Fibroblast of lung (primary cell): ENCODE measurements around the gene SEC31A. TPM values are rescaled to one million over a fixed set of nuclear protein-coding genes. Genes with fewer than 3 reads are reported as not detected.

Experiments used
- DNase-seq, 2 donors: peaks; one replicate each; pipeline versions ENCODE4 v3.0.0 to v3.0.0-alpha.2; 2010; ENCODE audit warnings: low read depth in 2 of 2
- H2AFZ ChIP-seq: 2 replicates; pipeline ENCODE4 v1.5.1; 2012; ENCODE audit warnings: low read length, control low read depth, inconsistent platforms
- H3K27ac ChIP-seq: 2 replicates; pipeline ENCODE4 v1.5.1; 2011; ENCODE audit warnings: low read length, control low read depth; ENCODE audit not compliant: insufficient read depth
- H3K27me3 ChIP-seq: 2 replicates; pipeline ENCODE4 v1.5.1; 2011; ENCODE audit warnings: mild to moderate bottlenecking, low read length; ENCODE audit not compliant: control insufficient read depth, insufficient read depth
- H3K36me3 ChIP-seq: 2 replicates; pipeline ENCODE4 v1.5.1; 2011; ENCODE audit warnings: low read length; ENCODE audit not compliant: control insufficient read depth, insufficient read depth
- H3K4me1 ChIP-seq: 2 replicates; pipeline ENCODE4 v1.5.1; 2011; ENCODE audit warnings: low read length; ENCODE audit not compliant: control insufficient read depth, insufficient read depth; ENCODE audit errors: extremely low read depth
- H3K4me2 ChIP-seq: 2 replicates; pipeline ENCODE4 v1.5.1; 2011; ENCODE audit warnings: low read length, control low read depth; ENCODE audit not compliant: insufficient read depth; ENCODE audit errors: extremely low read depth
- H3K4me3 ChIP-seq, 4 experiments: fragments of 200-600 bp in 1 of 4; sonication (generic) in 1 of 4; replicated peaks in 1 of 4; 2 replicates each; pipeline ENCODE4 v1.5.1; 2011 to 2016; ENCODE audit warnings: low read length in 4 of 4, low read depth in 3 of 4, mild to moderate bottlenecking in 3 of 4, control low read depth in 2 of 4, inconsistent platforms in 1 of 4, mixed read lengths in 1 of 4; ENCODE audit not compliant: insufficient read depth in 1 of 4; ENCODE audit errors: control extremely low read depth in 1 of 4
- H3K79me2 ChIP-seq: 2 replicates; pipeline ENCODE4 v1.5.1; 2012; ENCODE audit warnings: mild to moderate bottlenecking, low read length, inconsistent platforms; ENCODE audit not compliant: control insufficient read depth, insufficient read depth
- H3K9ac ChIP-seq: 2 replicates; pipeline ENCODE4 v1.5.1; 2011; ENCODE audit warnings: mild to moderate bottlenecking, low read length, control low read depth; ENCODE audit not compliant: insufficient read depth
- H3K9me3 ChIP-seq: 2 replicates; pipeline ENCODE4 v1.5.1; 2012; ENCODE audit warnings: low read depth, low read length; ENCODE audit not compliant: control insufficient read depth, insufficient read depth
- H4K20me1 ChIP-seq: 2 replicates; pipeline ENCODE4 v1.5.1; 2011; ENCODE audit warnings: low read length; ENCODE audit not compliant: control insufficient read depth, insufficient read depth; ENCODE audit errors: extremely low read depth
- EZH2 ChIP-seq: IDR thresholded peaks from 2 replicates; pipeline ENCODE4 v1.5.1; 2012; ENCODE audit warnings: low read length, control low read depth, mild to moderate bottlenecking; ENCODE audit errors: missing control alignments
- polyA plus RNA-seq, 2 donors: library from polyadenylated mRNA; depleted of rRNA in 1 of 2; stranded (reverse) in 1 of 2; unstranded in 1 of 2; fragments of >200 nt; gene quantifications; 2 replicates each; pipeline ENCODE4 v1.2.1, GENCODE V29; 2011 to 2012; ENCODE audit warnings: missing spikeins in 1 of 2
- total RNA-seq: library from RNA; depleted of rRNA; stranded (reverse); fragments of >200 nt; gene quantifications from 2 replicates; pipeline ENCODE4 v1.2.1, GENCODE V29; 2014
- TF ChIP-seq, protein P1 (sequence below), 2 donors: IDR thresholded peaks in 1 of 2; conservative IDR thresholded peaks in 1 of 2; 1 replicate in 1 of 2; 2 replicates in 1 of 2; pipeline ENCODE4 v1.5.1; 2011 to 2012; ENCODE audit warnings: low read length in 2 of 2, control low read depth in 1 of 2, inconsistent platforms in 1 of 2, low read depth in 1 of 2, mild to moderate bottlenecking in 1 of 2

SEC31A gene
- total and polyA plus RNA-seq, 2 donors (not counting 1 experiment from before 2014, with no cell fraction given), result 342 to 472 TPM

- Histone ChIP-seq H4K20me1 (no peaks in the 10 kb centered on the region), H3K79me2 (no peaks in the 10 kb centered on the region), H3K27ac (no peak overlapping the region), H3K9me3 (no peaks in the 10 kb centered on the region), H3K36me3 (no peaks in the 10 kb centered on the region), H3K4me1 (no peaks in the 10 kb centered on the region), H3K4me2 (no peak overlapping the region), H2AFZ (no peak overlapping the region), H3K4me3 (no peak overlapping the region), H3K9ac (no peak overlapping the region), H3K27me3 (no peaks in the 10 kb centered on the region)
- no peak for DNase-seq
- TF ChIP-seq, protein P1, sequence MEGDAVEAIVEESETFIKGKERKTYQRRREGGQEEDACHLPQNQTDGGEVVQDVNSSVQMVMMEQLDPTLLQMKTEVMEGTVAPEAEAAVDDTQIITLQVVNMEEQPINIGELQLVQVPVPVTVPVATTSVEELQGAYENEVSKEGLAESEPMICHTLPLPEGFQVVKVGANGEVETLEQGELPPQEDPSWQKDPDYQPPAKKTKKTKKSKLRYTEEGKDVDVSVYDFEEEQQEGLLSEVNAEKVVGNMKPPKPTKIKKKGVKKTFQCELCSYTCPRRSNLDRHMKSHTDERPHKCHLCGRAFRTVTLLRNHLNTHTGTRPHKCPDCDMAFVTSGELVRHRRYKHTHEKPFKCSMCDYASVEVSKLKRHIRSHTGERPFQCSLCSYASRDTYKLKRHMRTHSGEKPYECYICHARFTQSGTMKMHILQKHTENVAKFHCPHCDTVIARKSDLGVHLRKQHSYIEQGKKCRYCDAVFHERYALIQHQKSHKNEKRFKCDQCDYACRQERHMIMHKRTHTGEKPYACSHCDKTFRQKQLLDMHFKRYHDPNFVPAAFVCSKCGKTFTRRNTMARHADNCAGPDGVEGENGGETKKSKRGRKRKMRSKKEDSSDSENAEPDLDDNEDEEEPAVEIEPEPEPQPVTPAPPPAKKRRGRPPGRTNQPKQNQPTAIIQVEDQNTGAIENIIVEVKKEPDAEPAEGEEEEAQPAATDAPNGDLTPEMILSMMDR (conservative IDR thresholded peaks at IDR 0.05 in 1 of 2, IDR thresholded peaks at IDR 0.05 in 1 of 2; ENCODE audit: low read depth in 1 of 2, low read length in 2 of 2), result no peak
Observed at GRCh38 chr4:82791179-82791578, 99.8 kb downstream of the SEC31A start.

- Histone ChIP-seq H4K20me1 (no peaks in the 10 kb centered on the region), H3K9ac (no peak overlapping the region), H3K4me2 (no peak overlapping the region), H3K36me3 (no peaks in the 10 kb centered on the region), H3K9me3 (no peaks in the 10 kb centered on the region), H3K27me3 (no peaks in the 10 kb centered on the region), H3K4me3 (no peak overlapping the region), H3K4me1 (peaks cover 4% of the 10 kb centered on the region), H2AFZ (no peak overlapping the region), H3K27ac (no peak overlapping the region), H3K79me2 (no peaks in the 10 kb centered on the region)
- TF ChIP-seq, protein P1 (conservative IDR thresholded peaks at IDR 0.05 in 1 of 2, IDR thresholded peaks at IDR 0.05 in 1 of 2; ENCODE audit: low read depth in 1 of 2, low read length in 2 of 2), result no peak
- no peak for TF ChIP-seq EZH2
- DNase-seq, result no peak
Observed at GRCh38 chr4:82790060-82790660, 100.8 kb downstream of the SEC31A start.

DNA sequence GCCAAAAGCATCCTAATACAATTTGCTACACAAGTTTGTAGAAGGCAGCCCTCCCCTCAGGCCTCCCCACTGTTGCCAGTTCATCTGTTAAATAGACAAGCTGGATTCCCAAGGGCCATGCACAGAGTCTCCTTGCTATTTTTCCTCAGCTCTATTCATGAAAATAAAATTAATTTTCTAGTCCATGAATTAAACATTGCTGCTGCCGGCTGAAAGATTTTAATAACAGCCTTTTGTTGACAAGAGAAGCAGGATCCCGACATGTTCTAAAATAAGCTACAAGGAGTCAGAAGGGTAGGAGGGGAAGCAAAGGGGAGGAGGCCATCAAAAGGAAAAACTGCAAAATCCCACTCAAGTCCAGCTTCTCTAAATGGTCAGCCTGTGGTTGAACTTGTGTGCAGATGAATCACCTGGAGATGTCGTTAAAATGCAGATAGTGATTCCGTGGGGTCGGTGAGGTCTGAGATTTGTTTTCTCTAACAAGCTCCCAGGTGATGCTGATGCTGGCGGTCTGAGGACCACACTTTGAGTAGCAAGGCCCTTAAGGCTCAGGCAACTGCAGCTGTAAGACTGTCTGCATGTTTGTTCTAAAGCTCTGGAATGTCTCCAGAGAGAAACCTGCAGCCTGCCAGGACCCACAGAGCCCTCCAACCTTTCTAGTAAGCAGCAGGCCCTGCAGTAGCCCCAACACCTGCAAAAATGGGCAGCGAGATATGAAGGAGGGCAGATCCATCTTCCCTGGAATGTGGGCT lies 101.8 kb downstream of the SEC31A start:
- no peaks in the 10 kb centered on the region for H3K79me2 ChIP-seq

More for the DNA sequence above, 101.8 kb downstream of the SEC31A start:
- TF ChIP-seq, protein P1 (conservative IDR thresholded peaks at IDR 0.05 in 1 of 2, IDR thresholded peaks at IDR 0.05 in 1 of 2; ENCODE audit: low read depth in 1 of 2, low read length in 2 of 2), result no peak
- no peak for DNase-seq
- H3K36me3 ChIP-seq, result no peaks in the 10 kb centered on the region
- no peaks in the 10 kb centered on the region for H4K20me1 ChIP-seq
- no peak overlapping the region for H3K27ac ChIP-seq
- no peak overlapping the region for H3K4me2 ChIP-seq
- H3K27me3 ChIP-seq, result no peaks in the 10 kb centered on the region
- H3K9me3 ChIP-seq, result no peaks in the 10 kb centered on the region
- peaks cover 8% of the 10 kb centered on the region for H3K4me1 ChIP-seq
- H2AFZ ChIP-seq, result no peak overlapping the region
- H3K4me3 ChIP-seq, result no peak overlapping the region
- no peak overlapping the region for H3K9ac ChIP-seq
